ENCODE data around the gene DOLK. TPM values are rescaled to one million over a fixed set of nuclear protein-coding genes. Genes with fewer than 3 reads are reported as not detected.

The DOLK gene
- total RNA-seq, 1 donor from 2014 or later, result 19.8 TPM

GRCh38 chr9:128983536-128983935, 36.1 kb upstream of the DOLK start:
- FAIRE-seq, result no peak
- Mint-ChIP-seq H3K9me3 (ENCODE audit: unreplicated experiment) (no peaks in the 10 kb centered on the region), H3K36me3 (ENCODE audit: low read depth, unreplicated experiment) (peaks cover 31% of the 10 kb centered on the region), H3K27ac (ENCODE audit: unreplicated experiment) (no peak overlapping the region), H3K27me3 (ENCODE audit: low read depth, unreplicated experiment) (no peaks in the 10 kb centered on the region), H3K4me1 (ENCODE audit: low read depth, unreplicated experiment) (peaks cover 8% of the 10 kb centered on the region), H3K4me3 (ENCODE audit: unreplicated experiment) (no peak overlapping the region)
- Histone ChIP-seq H3K36me3 (ENCODE audit: insufficient read depth, low read length) (peaks cover 69% of the 10 kb centered on the region), H3K79me2 (ENCODE audit: insufficient read depth, low read length) (no peaks in the 10 kb centered on the region), H3K4me2 (ENCODE audit: low read length) (no peak overlapping the region), H3K4me1 (ENCODE audit: insufficient read depth, low read length) (peaks cover 13% of the 10 kb centered on the region), H2AFZ (ENCODE audit: low read depth, low read length) (no peak overlapping the region), H3K27me3 (ENCODE audit: insufficient read depth, low read length) (no peaks in the 10 kb centered on the region), H3K9ac (ENCODE audit: low read length) (no peak overlapping the region), H3K9me3 (ENCODE audit: insufficient read depth, low read depth, low read length) (no peaks in the 10 kb centered on the region), H3K4me3 (ENCODE audit: insufficient read depth, low read depth, low read length) (no peak overlapping the region), H3K27ac (ENCODE audit: low read depth, low read length) (no peak overlapping the region), H4K20me1 (ENCODE audit: insufficient read depth, low read length) (no peaks in the 10 kb centered on the region)
- DNase-seq (ENCODE audit: low read depth), result no peak
- TF ChIP-seq CTCF (IDR thresholded peaks at IDR 0.05; ENCODE audit: insufficient read depth, low read depth, low read length), result no peak
- no peak for TF ChIP-seq EZH2 (IDR thresholded peaks at IDR 0.05; ENCODE audit: insufficient read depth, low read length)

GRCh38 chr9:128979111-128979510, 31.7 kb upstream of the DOLK start:
- Histone ChIP-seq H3K79me2 (ENCODE audit: insufficient read depth, low read length) (no peaks in the 10 kb centered on the region), H3K4me1 (ENCODE audit: insufficient read depth, low read length) (no peaks in the 10 kb centered on the region), H3K9ac (ENCODE audit: low read length) (no peak overlapping the region), H3K27me3 (ENCODE audit: insufficient read depth, low read length) (no peaks in the 10 kb centered on the region), H3K9me3 (ENCODE audit: insufficient read depth, low read depth, low read length) (no peaks in the 10 kb centered on the region), H3K4me2 (ENCODE audit: low read length) (no peak overlapping the region), H4K20me1 (ENCODE audit: insufficient read depth, low read length) (no peaks in the 10 kb centered on the region), H2AFZ (ENCODE audit: low read depth, low read length) (no peak overlapping the region), H3K36me3 (ENCODE audit: insufficient read depth, low read length) (peaks cover 49% of the 10 kb centered on the region), H3K27ac (ENCODE audit: low read depth, low read length) (no peak overlapping the region), H3K4me3 (ENCODE audit: insufficient read depth, low read depth, low read length) (no peak overlapping the region)
- H3K9me3 Mint-ChIP-seq (ENCODE audit: unreplicated experiment), result no peaks in the 10 kb centered on the region
- H3K27me3 Mint-ChIP-seq (ENCODE audit: low read depth, unreplicated experiment), result no peaks in the 10 kb centered on the region
- H3K4me3 Mint-ChIP-seq (ENCODE audit: unreplicated experiment), result no peak overlapping the region
- H3K4me1 Mint-ChIP-seq (ENCODE audit: low read depth, unreplicated experiment), result no peaks in the 10 kb centered on the region
- TF ChIP-seq CTCF (IDR thresholded peaks at IDR 0.05; ENCODE audit: insufficient read depth, low read depth, low read length) (no peak), EZH2 (IDR thresholded peaks at IDR 0.05; ENCODE audit: insufficient read depth, low read length) (no peak)
- no peak for FAIRE-seq
- DNase-seq (ENCODE audit: low read depth), result no peak
- H3K27ac Mint-ChIP-seq (ENCODE audit: unreplicated experiment), result no peak overlapping the region
- H3K36me3 Mint-ChIP-seq (ENCODE audit: low read depth, unreplicated experiment), result peaks cover 25% of the 10 kb centered on the region

GRCh38 chr9:128972956-128973355, 25.6 kb upstream of the DOLK start:
- peak; percentile 71 for DNase-seq (ENCODE audit: low read depth)
- peaks cover 10% of the 10 kb centered on the region for H3K36me3 Mint-ChIP-seq (ENCODE audit: low read depth, unreplicated experiment)

More at GRCh38 chr9:128972956-128973355, 25.6 kb upstream of the DOLK start:
- Histone ChIP-seq H3K4me2 (ENCODE audit: low read length) (peak overlapping the region; percentile 70), H2AFZ (ENCODE audit: low read depth, low read length) (no peak overlapping the region), H3K4me3 (ENCODE audit: insufficient read depth, low read depth, low read length) (no peak overlapping the region), H3K79me2 (ENCODE audit: insufficient read depth, low read length) (no peaks in the 10 kb centered on the region), H3K27ac (ENCODE audit: low read depth, low read length) (peak overlapping the region; percentile 68), H3K36me3 (ENCODE audit: insufficient read depth, low read length) (peaks cover 41% of the 10 kb centered on the region), H3K4me1 (ENCODE audit: insufficient read depth, low read length) (peaks cover 21% of the 10 kb centered on the region), H3K9me3 (ENCODE audit: insufficient read depth, low read depth, low read length) (no peaks in the 10 kb centered on the region), H3K27me3 (ENCODE audit: insufficient read depth, low read length) (no peaks in the 10 kb centered on the region), H4K20me1 (ENCODE audit: insufficient read depth, low read length) (no peaks in the 10 kb centered on the region), H3K9ac (ENCODE audit: low read length) (peak overlapping the region; percentile 45)
- Mint-ChIP-seq H3K27ac (ENCODE audit: unreplicated experiment) (peak overlapping the region; percentile 67), H3K4me1 (ENCODE audit: low read depth, unreplicated experiment) (peaks cover 16% of the 10 kb centered on the region), H3K27me3 (ENCODE audit: low read depth, unreplicated experiment) (no peaks in the 10 kb centered on the region), H3K9me3 (ENCODE audit: unreplicated experiment) (no peaks in the 10 kb centered on the region), H3K4me3 (ENCODE audit: unreplicated experiment) (no peak overlapping the region)
- FAIRE-seq, result peak; percentile 45
- TF ChIP-seq CTCF (IDR thresholded peaks at IDR 0.05; ENCODE audit: insufficient read depth, low read depth, low read length), result no peak
- TF ChIP-seq EZH2 (IDR thresholded peaks at IDR 0.05; ENCODE audit: insufficient read depth, low read length), result no peak

Measured in astrocyte (in vitro differentiated cells and primary cell).